ENCODE data around the gene MAPK10.

DNA sequence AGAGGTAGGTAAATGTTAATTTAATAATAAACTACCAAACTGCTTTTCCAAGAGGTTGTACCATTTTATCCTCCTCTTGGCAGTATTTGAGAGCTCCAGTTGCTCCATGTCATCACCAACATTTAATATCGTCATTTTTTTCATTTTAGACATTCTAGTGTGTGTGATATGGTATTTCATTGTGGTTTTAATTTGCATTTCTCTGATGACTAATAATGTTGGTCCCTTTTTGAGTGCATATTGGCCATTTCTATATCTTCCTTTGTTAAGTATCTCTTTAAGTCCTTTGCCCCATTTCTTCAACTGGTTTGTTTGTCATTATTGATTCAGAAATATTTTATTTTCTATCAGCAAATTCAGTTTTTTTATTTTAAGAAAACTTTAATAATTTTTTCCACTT lies 88.8 kb downstream of the MAPK10 start:
- TF ChIP-seq, protein P1, sequence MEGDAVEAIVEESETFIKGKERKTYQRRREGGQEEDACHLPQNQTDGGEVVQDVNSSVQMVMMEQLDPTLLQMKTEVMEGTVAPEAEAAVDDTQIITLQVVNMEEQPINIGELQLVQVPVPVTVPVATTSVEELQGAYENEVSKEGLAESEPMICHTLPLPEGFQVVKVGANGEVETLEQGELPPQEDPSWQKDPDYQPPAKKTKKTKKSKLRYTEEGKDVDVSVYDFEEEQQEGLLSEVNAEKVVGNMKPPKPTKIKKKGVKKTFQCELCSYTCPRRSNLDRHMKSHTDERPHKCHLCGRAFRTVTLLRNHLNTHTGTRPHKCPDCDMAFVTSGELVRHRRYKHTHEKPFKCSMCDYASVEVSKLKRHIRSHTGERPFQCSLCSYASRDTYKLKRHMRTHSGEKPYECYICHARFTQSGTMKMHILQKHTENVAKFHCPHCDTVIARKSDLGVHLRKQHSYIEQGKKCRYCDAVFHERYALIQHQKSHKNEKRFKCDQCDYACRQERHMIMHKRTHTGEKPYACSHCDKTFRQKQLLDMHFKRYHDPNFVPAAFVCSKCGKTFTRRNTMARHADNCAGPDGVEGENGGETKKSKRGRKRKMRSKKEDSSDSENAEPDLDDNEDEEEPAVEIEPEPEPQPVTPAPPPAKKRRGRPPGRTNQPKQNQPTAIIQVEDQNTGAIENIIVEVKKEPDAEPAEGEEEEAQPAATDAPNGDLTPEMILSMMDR (IDR thresholded peaks at IDR 0.05; ENCODE audit: low read depth, low read length, missing input control): no peak
- TF ChIP-seq RXRA (IDR thresholded peaks at IDR 0.05) (no peak), RAD21 (IDR thresholded peaks at IDR 0.05) (no peak), TAF1 (conservative IDR thresholded peaks at IDR 0.05) (no peak)
- TF ChIP-seq, protein P2, sequence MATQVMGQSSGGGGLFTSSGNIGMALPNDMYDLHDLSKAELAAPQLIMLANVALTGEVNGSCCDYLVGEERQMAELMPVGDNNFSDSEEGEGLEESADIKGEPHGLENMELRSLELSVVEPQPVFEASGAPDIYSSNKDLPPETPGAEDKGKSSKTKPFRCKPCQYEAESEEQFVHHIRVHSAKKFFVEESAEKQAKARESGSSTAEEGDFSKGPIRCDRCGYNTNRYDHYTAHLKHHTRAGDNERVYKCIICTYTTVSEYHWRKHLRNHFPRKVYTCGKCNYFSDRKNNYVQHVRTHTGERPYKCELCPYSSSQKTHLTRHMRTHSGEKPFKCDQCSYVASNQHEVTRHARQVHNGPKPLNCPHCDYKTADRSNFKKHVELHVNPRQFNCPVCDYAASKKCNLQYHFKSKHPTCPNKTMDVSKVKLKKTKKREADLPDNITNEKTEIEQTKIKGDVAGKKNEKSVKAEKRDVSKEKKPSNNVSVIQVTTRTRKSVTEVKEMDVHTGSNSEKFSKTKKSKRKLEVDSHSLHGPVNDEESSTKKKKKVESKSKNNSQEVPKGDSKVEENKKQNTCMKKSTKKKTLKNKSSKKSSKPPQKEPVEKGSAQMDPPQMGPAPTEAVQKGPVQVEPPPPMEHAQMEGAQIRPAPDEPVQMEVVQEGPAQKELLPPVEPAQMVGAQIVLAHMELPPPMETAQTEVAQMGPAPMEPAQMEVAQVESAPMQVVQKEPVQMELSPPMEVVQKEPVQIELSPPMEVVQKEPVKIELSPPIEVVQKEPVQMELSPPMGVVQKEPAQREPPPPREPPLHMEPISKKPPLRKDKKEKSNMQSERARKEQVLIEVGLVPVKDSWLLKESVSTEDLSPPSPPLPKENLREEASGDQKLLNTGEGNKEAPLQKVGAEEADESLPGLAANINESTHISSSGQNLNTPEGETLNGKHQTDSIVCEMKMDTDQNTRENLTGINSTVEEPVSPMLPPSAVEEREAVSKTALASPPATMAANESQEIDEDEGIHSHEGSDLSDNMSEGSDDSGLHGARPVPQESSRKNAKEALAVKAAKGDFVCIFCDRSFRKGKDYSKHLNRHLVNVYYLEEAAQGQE (IDR thresholded peaks at IDR 0.05): no peak

All from liver (tissue), 3 donors.